Measurements from ENCODE around the gene ZNF592.

ZNF592 gene

GRCh38 chr15:84794162-84794547 lies 45.8 kb downstream of the ZNF592 start:
- Histone ChIP-seq H3K27ac (no peak overlapping the region), H3K36me3 (peaks cover 90% of the 10 kb centered on the region), H3K4me3 (ENCODE audit: low read depth in 1 of 2, low read length in 1 of 2) (no peak overlapping the region), H3K9me3 (no peaks in the 10 kb centered on the region), H3K27me3 (no peaks in the 10 kb centered on the region), H3K4me1 (ENCODE audit: control insufficient read depth in 1 of 2, insufficient read depth in 1 of 2, low read depth in 1 of 2, low read length in 1 of 2) (no peaks in the 10 kb centered on the region)
- TF ChIP-seq CTCF (IDR thresholded peaks at IDR 0.05): no peak

- no peak for TF ChIP-seq CTCF (IDR thresholded peaks at IDR 0.05)
- H3K4me1 ChIP-seq (ENCODE audit: control insufficient read depth in 1 of 2, insufficient read depth in 1 of 2, low read depth in 1 of 2, low read length in 1 of 2): no peaks in the 10 kb centered on the region
- H3K27me3 ChIP-seq: no peaks in the 10 kb centered on the region
- no peaks in the 10 kb centered on the region for H3K9me3 ChIP-seq
- no peak overlapping the region for H3K27ac ChIP-seq
- H3K4me3 ChIP-seq (ENCODE audit: low read depth in 1 of 2, low read length in 1 of 2): no peak overlapping the region
- H3K36me3 ChIP-seq: peaks cover 94% of the 10 kb centered on the region
These were observed 46.8 kb downstream of the ZNF592 start for GRCh38 chr15:84795186-84795585.

GRCh38 chr15:84797212-84797611 lies 48.8 kb downstream of the ZNF592 start:
- Histone ChIP-seq H3K36me3 (peaks cover 94% of the 10 kb centered on the region), H3K9me3 (no peaks in the 10 kb centered on the region), H3K4me1 (ENCODE audit: control insufficient read depth in 1 of 2, insufficient read depth in 1 of 2, low read depth in 1 of 2, low read length in 1 of 2) (no peaks in the 10 kb centered on the region), H3K27ac (no peak overlapping the region), H3K4me3 (ENCODE audit: low read depth in 1 of 2, low read length in 1 of 2) (no peak overlapping the region), H3K27me3 (no peaks in the 10 kb centered on the region)
- no peak for TF ChIP-seq CTCF (IDR thresholded peaks at IDR 0.05)

DNA sequence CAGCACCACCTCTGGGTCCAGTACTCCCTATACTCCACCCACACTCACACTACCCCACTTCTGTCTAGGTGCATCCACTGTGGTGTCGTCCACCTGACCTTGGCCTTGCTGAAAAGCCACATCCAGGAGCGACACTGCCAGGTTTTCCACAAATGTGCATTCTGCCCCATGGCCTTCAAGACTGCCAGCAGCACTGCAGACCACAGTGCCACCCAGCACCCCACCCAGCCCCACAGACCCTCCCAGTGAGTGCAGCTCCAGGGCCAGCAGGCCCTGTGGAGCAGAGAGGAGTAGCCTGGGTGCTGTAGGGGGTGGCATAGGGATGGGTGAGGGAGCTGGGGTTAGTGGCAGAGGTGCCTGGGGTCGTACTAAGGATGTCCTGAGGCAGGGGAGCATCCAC lies 49.4 kb downstream of the ZNF592 start:
- Histone ChIP-seq H3K4me3 (ENCODE audit: low read depth in 1 of 2, low read length in 1 of 2) (no peak overlapping the region), H3K36me3 (peaks cover 94% of the 10 kb centered on the region), H3K9me3 (no peaks in the 10 kb centered on the region), H3K4me1 (ENCODE audit: control insufficient read depth in 1 of 2, insufficient read depth in 1 of 2, low read depth in 1 of 2, low read length in 1 of 2) (no peaks in the 10 kb centered on the region), H3K27me3 (no peaks in the 10 kb centered on the region), H3K27ac (no peak overlapping the region)
- TF ChIP-seq CTCF (IDR thresholded peaks at IDR 0.05): no peak

DNA sequence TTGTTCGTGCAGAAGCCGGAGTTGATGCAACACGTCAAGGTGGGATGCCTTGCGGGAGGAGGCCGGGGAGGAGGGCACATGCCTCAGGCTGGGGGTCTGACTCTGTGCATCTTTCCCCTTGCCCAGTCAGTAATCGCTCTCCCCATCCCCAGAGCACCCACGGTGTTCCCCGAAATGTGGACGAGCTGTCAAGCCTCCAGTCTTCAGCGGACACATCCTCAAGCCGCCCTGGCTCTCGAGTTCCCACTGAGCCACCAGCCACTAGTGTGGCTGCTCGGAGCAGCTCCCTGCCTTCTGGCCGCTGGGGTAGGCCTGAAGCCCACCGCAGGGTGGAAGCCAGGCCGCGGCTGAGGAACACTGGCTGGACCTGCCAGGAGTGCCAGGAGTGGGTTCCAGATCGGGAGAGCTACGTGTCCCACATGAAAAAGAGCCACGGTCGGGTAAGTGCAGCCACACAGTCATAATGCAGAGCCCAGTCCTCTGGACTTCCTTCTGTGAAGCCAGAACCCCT lies 50.1 kb downstream of the ZNF592 start:
- Histone ChIP-seq H3K4me1 (ENCODE audit: control insufficient read depth in 1 of 2, insufficient read depth in 1 of 2, low read depth in 1 of 2, low read length in 1 of 2) (no peaks in the 10 kb centered on the region), H3K27ac (no peak overlapping the region), H3K27me3 (no peaks in the 10 kb centered on the region), H3K9me3 (no peaks in the 10 kb centered on the region), H3K4me3 (ENCODE audit: low read depth in 1 of 2, low read length in 1 of 2) (no peak overlapping the region), H3K36me3 (peaks cover 94% of the 10 kb centered on the region)
- TF ChIP-seq CTCF (IDR thresholded peaks at IDR 0.05): no peak
